Measurements from ENCODE around the gene GJA3. TPM values are rescaled to one million over a fixed set of nuclear protein-coding genes. Genes with fewer than 3 reads are reported as not detected.

GJA3 gene
- total RNA-seq, 4 donors from 2014 or later: under 0.01 TPM; not detected in 3

- H3K4me1 ChIP-seq: peaks cover 0 to 10% (median 8%) of the 10 kb centered on the region in 4 donors
- no peak overlapping the region for H3K27ac ChIP-seq
- no peak for DNase-seq (ENCODE audit: low spot score in 2 of 2)
- TF ChIP-seq EP300 (IDR thresholded peaks at IDR 0.05): no peak
- no peak for TF ChIP-seq POLR2A (IDR thresholded peaks at IDR 0.05)
- TF ChIP-seq, protein P1, sequence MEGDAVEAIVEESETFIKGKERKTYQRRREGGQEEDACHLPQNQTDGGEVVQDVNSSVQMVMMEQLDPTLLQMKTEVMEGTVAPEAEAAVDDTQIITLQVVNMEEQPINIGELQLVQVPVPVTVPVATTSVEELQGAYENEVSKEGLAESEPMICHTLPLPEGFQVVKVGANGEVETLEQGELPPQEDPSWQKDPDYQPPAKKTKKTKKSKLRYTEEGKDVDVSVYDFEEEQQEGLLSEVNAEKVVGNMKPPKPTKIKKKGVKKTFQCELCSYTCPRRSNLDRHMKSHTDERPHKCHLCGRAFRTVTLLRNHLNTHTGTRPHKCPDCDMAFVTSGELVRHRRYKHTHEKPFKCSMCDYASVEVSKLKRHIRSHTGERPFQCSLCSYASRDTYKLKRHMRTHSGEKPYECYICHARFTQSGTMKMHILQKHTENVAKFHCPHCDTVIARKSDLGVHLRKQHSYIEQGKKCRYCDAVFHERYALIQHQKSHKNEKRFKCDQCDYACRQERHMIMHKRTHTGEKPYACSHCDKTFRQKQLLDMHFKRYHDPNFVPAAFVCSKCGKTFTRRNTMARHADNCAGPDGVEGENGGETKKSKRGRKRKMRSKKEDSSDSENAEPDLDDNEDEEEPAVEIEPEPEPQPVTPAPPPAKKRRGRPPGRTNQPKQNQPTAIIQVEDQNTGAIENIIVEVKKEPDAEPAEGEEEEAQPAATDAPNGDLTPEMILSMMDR (IDR thresholded peaks at IDR 0.05): no peak
- no peaks in the 10 kb centered on the region for H3K9me3 ChIP-seq
- peaks cover 0 to 71% of the 10 kb centered on the region in 2 donors for H3K27me3 ChIP-seq
- H3K4me3 ChIP-seq: no peak overlapping the region
- WGBS, 2 donors: 93% methylated on average over 1 of the region's 1 CpG; no CpG with 5 or more reads in 1 of the 2 donors
- H3K36me3 ChIP-seq: no peaks in the 10 kb centered on the region
These were observed 14.5 kb downstream of the GJA3 start for GRCh38 chr13:20146381-20146780.

DNA sequence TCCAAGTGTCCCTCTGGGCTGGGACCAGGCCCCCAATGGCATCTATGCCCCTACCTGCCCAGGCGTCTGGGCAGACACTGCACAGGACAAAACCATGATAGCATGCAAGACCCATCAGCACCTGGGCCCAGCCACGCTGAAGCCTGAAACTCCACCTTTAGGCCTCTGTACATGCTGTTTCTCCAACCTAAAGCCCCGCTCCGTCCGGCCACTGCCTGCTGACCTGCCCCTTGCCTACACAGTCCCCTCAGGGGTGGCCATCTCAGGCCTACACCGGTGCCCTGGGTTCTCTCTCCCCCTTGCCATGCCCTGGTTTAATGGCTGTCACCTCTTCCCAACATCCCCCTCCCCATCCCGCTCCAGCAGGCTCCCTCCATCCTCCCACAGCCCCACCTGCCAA is 15.3 kb downstream of the GJA3 start:
- TF ChIP-seq POLR2A (IDR thresholded peaks at IDR 0.05) (no peak), EP300 (IDR thresholded peaks at IDR 0.05) (no peak)
- TF ChIP-seq, protein P1 (IDR thresholded peaks at IDR 0.05): no peak
- peaks cover 0 to 71% of the 10 kb centered on the region in 2 donors for H3K27me3 ChIP-seq
- WGBS, 2 donors: 77 to 94% methylated on average over 7 of the region's 7 CpGs

DNA sequence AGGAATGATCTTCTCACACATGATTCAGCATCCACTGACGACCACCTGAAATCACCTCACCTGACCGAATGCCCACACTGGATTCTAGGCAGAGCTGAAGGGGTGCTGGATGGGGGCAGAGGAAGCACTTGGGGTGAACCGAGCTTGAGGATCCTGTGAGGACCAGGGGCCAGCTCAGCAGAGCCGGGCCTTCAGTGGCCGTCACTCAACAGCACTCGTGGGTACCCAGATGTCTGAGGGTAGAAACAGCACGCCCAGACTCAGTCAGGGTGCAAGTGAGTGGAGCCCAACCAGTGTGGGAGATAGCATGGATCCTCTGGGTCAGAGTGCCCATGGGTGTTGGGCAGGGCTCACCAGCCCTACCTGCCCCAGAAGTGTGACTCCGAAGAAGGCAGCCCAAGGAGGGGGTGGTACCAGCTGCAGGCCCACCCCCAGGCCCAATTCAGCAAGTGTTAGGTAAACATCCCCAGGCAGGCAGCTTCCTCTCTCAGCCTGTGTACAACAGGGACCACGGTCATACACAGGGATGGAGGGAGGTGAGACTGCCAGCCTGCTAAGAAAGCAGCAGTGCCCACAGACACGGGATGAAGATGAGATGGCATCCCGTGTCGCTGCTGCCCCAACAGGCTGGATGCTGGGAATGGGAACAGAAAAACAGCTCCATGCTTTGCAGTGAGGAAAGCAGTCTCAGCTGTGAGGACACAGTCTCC is 16.6 kb downstream of the GJA3 start:
- no peak for DNase-seq (ENCODE audit: low spot score in 2 of 2)
- Histone ChIP-seq H3K36me3 (no peaks in the 10 kb centered on the region), H3K4me1 (peaks cover 0 to 10% (median 8%) of the 10 kb centered on the region in 4 donors), H3K9me3 (no peaks in the 10 kb centered on the region), H3K27ac (no peak overlapping the region), H3K27me3 (peaks cover 0 to 62% of the 10 kb centered on the region in 2 donors), H3K4me3 (no peak overlapping the region)
- WGBS, 2 donors: 83 to 91% methylated on average over 12 of the region's 12 CpGs
- TF ChIP-seq EP300 (IDR thresholded peaks at IDR 0.05) (no peak), POLR2A (IDR thresholded peaks at IDR 0.05) (no peak)
- TF ChIP-seq, protein P1 (IDR thresholded peaks at IDR 0.05): no peak

More for the DNA sequence above, 15.3 kb downstream of the GJA3 start:
- Histone ChIP-seq H3K4me1 (peaks cover 0 to 10% (median 8%) of the 10 kb centered on the region in 4 donors), H3K27ac (no peak overlapping the region), H3K4me3 (no peak overlapping the region), H3K36me3 (no peaks in the 10 kb centered on the region), H3K9me3 (no peaks in the 10 kb centered on the region)
- no peak for DNase-seq (ENCODE audit: low spot score in 2 of 2)

GRCh38 chr13:20142927-20143480 is 17.8 kb downstream of the GJA3 start:
- Histone ChIP-seq H3K27me3 (peaks cover 0 to 59% of the 10 kb centered on the region in 2 donors), H3K36me3 (no peaks in the 10 kb centered on the region), H3K4me3 (no peak overlapping the region), H3K27ac (no peak overlapping the region), H3K4me1 (peaks cover 0 to 10% (median 8%) of the 10 kb centered on the region in 4 donors), H3K9me3 (no peaks in the 10 kb centered on the region)
- no peak for DNase-seq (ENCODE audit: low spot score in 2 of 2)
- no peak for TF ChIP-seq POLR2A (IDR thresholded peaks at IDR 0.05)
- TF ChIP-seq, protein P1 (IDR thresholded peaks at IDR 0.05): no peak
- TF ChIP-seq EP300 (IDR thresholded peaks at IDR 0.05): no peak
- WGBS, 2 donors: 87 to 94% methylated on average over 18 to 30 of the region's 30 CpGs

Data from tibial nerve (tissue), 4 donors.